Astrocyte (in vitro differentiated cells and primary cell): ENCODE measurements around the gene C17orf50. TPM values are rescaled to one million over a fixed set of nuclear protein-coding genes. Genes with fewer than 3 reads are reported as not detected.

Source experiments
- DNase-seq: peaks from one replicate; pipeline ENCODE4 v3.0.0-alpha.2; 2010; ENCODE audit warnings: low read depth
- FAIRE-seq: peaks from 2 replicates; lab custom pipeline; 2011; peaks lifted over from hg19 to GRCh38; lab: Jason Lieb, UNC
- H2AFZ ChIP-seq: 2 replicates; pipeline ENCODE4 v1.6.0; 2012; ENCODE audit warnings: low read depth, low read length, inconsistent platforms
- H3K27ac ChIP-seq: 2 replicates; pipeline ENCODE4 v1.5.1; 2011; ENCODE audit warnings: low read depth, low read length, inconsistent platforms
- H3K27me3 ChIP-seq: 2 replicates; pipeline ENCODE4 v1.6.0; 2011; ENCODE audit warnings: low read length, inconsistent platforms; ENCODE audit not compliant: insufficient read depth
- H3K36me3 ChIP-seq: 2 replicates; pipeline ENCODE4 v1.5.1; 2011; ENCODE audit warnings: low read length, inconsistent platforms; ENCODE audit not compliant: insufficient read depth
- H3K4me1 ChIP-seq: 2 replicates; pipeline ENCODE4 v1.5.1; 2011; ENCODE audit warnings: low read length, inconsistent platforms; ENCODE audit not compliant: insufficient read depth
- H3K4me2 ChIP-seq: 2 replicates; pipeline ENCODE4 v1.6.0; 2012; ENCODE audit warnings: low read length, inconsistent platforms
- H3K4me3 ChIP-seq: 2 replicates; pipeline ENCODE4 v1.5.1; 2011; ENCODE audit warnings: low read depth, mild to moderate bottlenecking, low read length, inconsistent platforms; ENCODE audit not compliant: insufficient read depth
- H3K79me2 ChIP-seq: 2 replicates; pipeline ENCODE4 v1.6.0; 2012; ENCODE audit warnings: mild to moderate bottlenecking, low read length, inconsistent platforms; ENCODE audit not compliant: insufficient read depth
- H3K9ac ChIP-seq: 2 replicates; pipeline ENCODE4 v1.6.0; 2012; ENCODE audit warnings: mild to moderate bottlenecking, low read length, inconsistent platforms
- H3K9me3 ChIP-seq: 2 replicates; pipeline ENCODE4 v1.5.1; 2012; ENCODE audit warnings: low read depth, mild to moderate bottlenecking, low read length, inconsistent platforms; ENCODE audit not compliant: insufficient read depth
- H4K20me1 ChIP-seq: 2 replicates; pipeline ENCODE4 v1.6.0; 2012; ENCODE audit warnings: low read length, inconsistent platforms; ENCODE audit not compliant: insufficient read depth
- H3K27ac Mint-ChIP-seq: one replicate; pipeline ENCODE4 v1.8.0; 2021; ENCODE audit warnings: mild to moderate bottlenecking, mixed read lengths; ENCODE audit not compliant: unreplicated experiment
- H3K27me3 Mint-ChIP-seq: one replicate; pipeline ENCODE4 v1.8.0; 2021; ENCODE audit warnings: low read depth, mixed read lengths; ENCODE audit not compliant: unreplicated experiment
- H3K36me3 Mint-ChIP-seq: one replicate; pipeline ENCODE4 v1.8.0; 2021; ENCODE audit warnings: low read depth, mixed read lengths; ENCODE audit not compliant: unreplicated experiment
- H3K4me1 Mint-ChIP-seq: one replicate; pipeline ENCODE4 v1.8.0; 2021; ENCODE audit warnings: low read depth, mixed read lengths; ENCODE audit not compliant: unreplicated experiment
- H3K4me3 Mint-ChIP-seq: one replicate; pipeline ENCODE4 v1.8.0; 2021; ENCODE audit warnings: mild to moderate bottlenecking, moderate library complexity, mixed read lengths; ENCODE audit not compliant: unreplicated experiment
- H3K9me3 Mint-ChIP-seq: one replicate; pipeline ENCODE4 v1.8.0; 2021; ENCODE audit warnings: mild to moderate bottlenecking, mixed read lengths; ENCODE audit not compliant: unreplicated experiment
- EZH2 ChIP-seq: IDR thresholded peaks from 2 replicates; pipeline ENCODE4 v1.6.1; 2012; ENCODE audit warnings: mild to moderate bottlenecking, low read length, inconsistent platforms; ENCODE audit not compliant: insufficient read depth
- total RNA-seq: library from RNA; stranded (reverse); gene quantifications from 2 replicates; pipeline ENCODE4 v1.2.1, GENCODE V29; 2021
- TF ChIP-seq, protein P1 (sequence below): IDR thresholded peaks from 2 replicates; pipeline ENCODE4 v1.5.1; 2011; ENCODE audit warnings: low read depth, mild to moderate bottlenecking, inconsistent platforms, low read length, moderate library complexity; ENCODE audit not compliant: insufficient read depth

C17orf50 gene
- total RNA-seq, 1 donor from 2014 or later = not detected

DNA sequence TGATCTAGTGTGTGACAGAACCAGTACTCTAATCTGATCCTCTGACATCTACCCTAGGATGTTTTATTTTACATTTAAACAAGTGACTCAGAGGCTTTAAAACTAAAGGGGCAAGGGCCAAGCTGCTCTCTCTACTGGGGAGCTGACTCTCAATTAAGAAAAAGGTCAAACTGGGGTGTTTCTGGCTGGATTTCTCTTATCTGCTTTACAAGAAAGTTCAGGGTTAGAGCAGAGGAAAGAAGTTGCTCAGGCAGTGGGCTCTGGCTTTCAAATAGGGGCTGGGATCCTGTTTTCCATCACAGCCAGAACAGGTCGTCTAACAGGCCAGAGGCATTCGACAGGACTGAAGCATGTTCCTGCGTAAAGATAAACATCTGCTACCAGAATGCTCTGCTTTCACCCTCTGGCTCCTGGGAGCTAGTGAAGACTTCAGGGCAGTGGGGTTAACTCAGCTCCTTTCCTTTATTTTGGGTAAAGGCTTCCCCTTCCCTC, 26.3 kb downstream of the C17orf50 start:
- H3K4me2 ChIP-seq = peak overlapping the region; percentile 2
- TF ChIP-seq, protein P1, sequence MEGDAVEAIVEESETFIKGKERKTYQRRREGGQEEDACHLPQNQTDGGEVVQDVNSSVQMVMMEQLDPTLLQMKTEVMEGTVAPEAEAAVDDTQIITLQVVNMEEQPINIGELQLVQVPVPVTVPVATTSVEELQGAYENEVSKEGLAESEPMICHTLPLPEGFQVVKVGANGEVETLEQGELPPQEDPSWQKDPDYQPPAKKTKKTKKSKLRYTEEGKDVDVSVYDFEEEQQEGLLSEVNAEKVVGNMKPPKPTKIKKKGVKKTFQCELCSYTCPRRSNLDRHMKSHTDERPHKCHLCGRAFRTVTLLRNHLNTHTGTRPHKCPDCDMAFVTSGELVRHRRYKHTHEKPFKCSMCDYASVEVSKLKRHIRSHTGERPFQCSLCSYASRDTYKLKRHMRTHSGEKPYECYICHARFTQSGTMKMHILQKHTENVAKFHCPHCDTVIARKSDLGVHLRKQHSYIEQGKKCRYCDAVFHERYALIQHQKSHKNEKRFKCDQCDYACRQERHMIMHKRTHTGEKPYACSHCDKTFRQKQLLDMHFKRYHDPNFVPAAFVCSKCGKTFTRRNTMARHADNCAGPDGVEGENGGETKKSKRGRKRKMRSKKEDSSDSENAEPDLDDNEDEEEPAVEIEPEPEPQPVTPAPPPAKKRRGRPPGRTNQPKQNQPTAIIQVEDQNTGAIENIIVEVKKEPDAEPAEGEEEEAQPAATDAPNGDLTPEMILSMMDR = no peak
- H3K27ac ChIP-seq = no peak overlapping the region
- H3K4me3 ChIP-seq = no peak overlapping the region
- FAIRE-seq (no peak), DNase-seq (no peak)
- H3K27ac Mint-ChIP-seq = no peak overlapping the region
- H3K4me1 Mint-ChIP-seq = peaks cover 26% of the 10 kb centered on the region
- H4K20me1 ChIP-seq = no peaks in the 10 kb centered on the region
- no peak overlapping the region for H2AFZ ChIP-seq
- H3K9ac ChIP-seq = no peak overlapping the region
- no peaks in the 10 kb centered on the region for H3K9me3 ChIP-seq
- H3K27me3 Mint-ChIP-seq = peaks cover 7% of the 10 kb centered on the region
- no peak overlapping the region for H3K4me3 Mint-ChIP-seq
- H3K36me3 ChIP-seq = no peaks in the 10 kb centered on the region
- no peaks in the 10 kb centered on the region for H3K9me3 Mint-ChIP-seq
- no peaks in the 10 kb centered on the region for H3K36me3 Mint-ChIP-seq
- H3K27me3 ChIP-seq = peaks cover 3% of the 10 kb centered on the region
- peaks cover 24% of the 10 kb centered on the region for H3K4me1 ChIP-seq
- H3K79me2 ChIP-seq = no peaks in the 10 kb centered on the region

DNA sequence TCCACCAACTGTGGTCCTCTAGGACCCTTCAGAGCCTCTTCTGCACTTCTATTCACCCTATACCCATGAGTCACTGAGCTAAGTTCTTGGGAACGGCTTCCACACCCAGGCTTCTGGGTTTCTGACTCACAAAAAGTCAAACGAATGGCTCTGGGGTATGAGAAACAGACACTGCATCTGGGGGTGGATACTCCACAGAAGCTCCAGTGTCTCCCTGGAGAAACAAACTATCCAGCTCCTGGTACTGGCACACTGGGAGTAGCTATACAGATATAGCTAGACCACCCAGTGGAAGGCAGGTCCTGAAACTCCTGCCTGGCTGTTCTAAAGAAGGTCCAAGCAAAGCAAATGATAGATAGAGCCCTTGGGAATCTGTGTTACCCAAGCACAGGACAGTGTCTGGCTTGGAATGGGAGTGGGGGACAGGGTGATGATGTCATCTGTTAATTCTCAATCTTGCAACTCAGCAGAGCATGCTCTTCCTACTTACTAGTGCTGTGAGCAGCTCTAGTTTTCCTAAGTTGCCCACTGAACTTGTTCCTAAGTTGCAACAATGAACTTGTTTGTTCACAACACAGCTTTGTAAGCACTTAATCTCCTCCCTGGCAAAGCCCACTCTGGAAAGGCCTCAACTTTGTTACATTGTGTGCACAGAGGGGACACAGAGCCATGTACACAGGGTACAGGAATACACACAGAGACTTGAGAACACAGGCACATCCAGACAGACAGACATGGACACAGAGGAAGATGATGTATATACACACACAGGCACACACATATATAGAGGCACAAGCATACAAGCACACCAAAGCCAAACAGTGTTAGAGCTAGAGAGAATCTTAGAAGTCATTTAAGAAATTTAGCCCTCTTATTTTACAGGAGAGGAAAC, 28.0 kb downstream of the C17orf50 start:
- peak overlapping the region; percentile 59 for H3K9ac ChIP-seq
- no peaks in the 10 kb centered on the region for H4K20me1 ChIP-seq
- TF ChIP-seq, protein P1 = no peak
- TF ChIP-seq EZH2 = no peak
- H3K4me2 ChIP-seq = peak overlapping the region; percentile 73
- peak overlapping the region; percentile 74 for H3K27ac ChIP-seq
- no peaks in the 10 kb centered on the region for H3K9me3 Mint-ChIP-seq
- no peaks in the 10 kb centered on the region for H3K9me3 ChIP-seq
- H3K4me3 Mint-ChIP-seq = peak overlapping the region; percentile 2
- H3K4me1 ChIP-seq = peaks cover 24% of the 10 kb centered on the region
- peaks cover 8% of the 10 kb centered on the region for H3K27me3 ChIP-seq
- peak overlapping the region; percentile 31 for H3K4me3 ChIP-seq
- peak overlapping the region; percentile 97 for H3K27ac Mint-ChIP-seq
- no peaks in the 10 kb centered on the region for H3K79me2 ChIP-seq
- H3K4me1 Mint-ChIP-seq = peaks cover 26% of the 10 kb centered on the region
- no peaks in the 10 kb centered on the region for H3K36me3 Mint-ChIP-seq
- peak overlapping the region; percentile 49 for H2AFZ ChIP-seq
- peaks cover 20% of the 10 kb centered on the region for H3K27me3 Mint-ChIP-seq
- DNase-seq (peak; percentile 88), FAIRE-seq (no peak)
- no peaks in the 10 kb centered on the region for H3K36me3 ChIP-seq

DNA sequence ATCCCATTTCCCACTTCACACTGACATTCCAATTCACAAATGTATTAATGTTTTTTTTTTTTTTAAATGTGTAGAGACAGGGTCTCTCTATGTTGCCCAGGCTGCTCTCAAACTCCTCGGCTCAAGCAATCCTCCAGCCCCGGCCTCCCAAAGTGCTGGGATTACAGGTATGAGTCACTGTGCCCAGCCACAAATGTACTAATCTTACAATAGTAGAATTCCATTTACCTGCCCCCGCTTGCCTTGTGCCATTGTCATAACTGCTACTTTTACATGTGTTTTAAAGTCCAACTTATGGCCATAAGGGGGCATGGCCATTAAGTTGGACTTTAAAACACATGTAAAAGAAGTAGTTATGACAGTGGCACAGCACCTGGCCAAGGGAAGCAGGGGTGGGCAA, 30.2 kb downstream of the C17orf50 start:
- no peak overlapping the region for H3K27ac Mint-ChIP-seq
- Histone ChIP-seq H2AFZ (no peak overlapping the region), H3K4me1 (peaks cover 31% of the 10 kb centered on the region), H3K4me3 (no peak overlapping the region), H3K36me3 (no peaks in the 10 kb centered on the region), H3K79me2 (no peaks in the 10 kb centered on the region), H3K27me3 (peaks cover 14% of the 10 kb centered on the region), H3K4me2 (no peak overlapping the region), H3K9ac (no peak overlapping the region), H4K20me1 (no peaks in the 10 kb centered on the region), H3K9me3 (no peaks in the 10 kb centered on the region), H3K27ac (no peak overlapping the region)
- TF ChIP-seq, protein P1 = no peak
- no peak for TF ChIP-seq EZH2
- no peak for FAIRE-seq
- peaks cover 26% of the 10 kb centered on the region for H3K4me1 Mint-ChIP-seq
- no peak overlapping the region for H3K4me3 Mint-ChIP-seq
- no peak for DNase-seq
- no peaks in the 10 kb centered on the region for H3K36me3 Mint-ChIP-seq
- no peaks in the 10 kb centered on the region for H3K9me3 Mint-ChIP-seq
- H3K27me3 Mint-ChIP-seq = peaks cover 35% of the 10 kb centered on the region
